Measurements from ENCODE around the gene BHMT.

DNA sequence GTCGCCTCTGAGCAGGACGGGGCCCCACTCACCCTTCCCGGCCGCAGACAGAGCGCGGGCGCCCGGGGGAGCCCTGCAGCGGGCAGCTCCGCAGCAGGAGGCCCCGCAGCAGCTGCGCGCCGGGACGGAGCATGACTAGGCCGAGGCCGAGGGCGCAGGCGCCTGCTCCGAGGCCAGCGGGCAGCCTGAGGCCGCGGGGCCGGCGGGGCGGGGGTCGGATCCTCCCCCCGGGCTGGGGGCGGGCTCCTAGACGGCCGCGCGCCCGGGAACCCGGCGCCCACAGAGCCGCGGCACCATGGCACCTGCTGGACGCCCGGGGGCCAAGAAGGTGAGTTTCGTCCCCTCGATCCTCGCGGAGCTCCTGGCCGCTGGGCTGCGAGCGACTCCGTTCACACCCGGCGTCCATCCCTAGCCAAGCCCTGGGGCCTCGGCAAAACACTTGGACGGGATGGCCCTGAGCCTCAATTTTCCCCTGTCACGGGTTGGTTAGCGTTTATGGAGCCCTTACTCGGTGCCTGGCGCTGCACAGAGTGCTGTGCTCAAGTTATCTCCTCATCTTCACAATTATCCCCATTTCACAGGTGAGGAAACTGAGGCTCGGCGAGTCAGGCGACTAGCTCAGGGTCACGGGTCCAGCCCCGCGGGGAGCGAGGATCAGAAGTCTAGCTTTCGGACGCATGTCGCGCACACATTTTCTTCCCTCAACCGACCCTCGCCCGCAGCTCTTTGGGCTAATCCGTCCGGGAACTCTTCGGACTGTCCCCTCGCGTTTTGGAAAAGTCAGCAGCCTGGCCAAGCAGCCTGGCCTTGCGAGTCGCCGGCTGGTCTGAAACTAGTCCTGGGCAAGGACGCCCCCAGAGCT lies 41.9 kb upstream of the BHMT start, which contains the start of the genes BHMT2 and DMGDH:
- TF ChIP-seq, protein P1, sequence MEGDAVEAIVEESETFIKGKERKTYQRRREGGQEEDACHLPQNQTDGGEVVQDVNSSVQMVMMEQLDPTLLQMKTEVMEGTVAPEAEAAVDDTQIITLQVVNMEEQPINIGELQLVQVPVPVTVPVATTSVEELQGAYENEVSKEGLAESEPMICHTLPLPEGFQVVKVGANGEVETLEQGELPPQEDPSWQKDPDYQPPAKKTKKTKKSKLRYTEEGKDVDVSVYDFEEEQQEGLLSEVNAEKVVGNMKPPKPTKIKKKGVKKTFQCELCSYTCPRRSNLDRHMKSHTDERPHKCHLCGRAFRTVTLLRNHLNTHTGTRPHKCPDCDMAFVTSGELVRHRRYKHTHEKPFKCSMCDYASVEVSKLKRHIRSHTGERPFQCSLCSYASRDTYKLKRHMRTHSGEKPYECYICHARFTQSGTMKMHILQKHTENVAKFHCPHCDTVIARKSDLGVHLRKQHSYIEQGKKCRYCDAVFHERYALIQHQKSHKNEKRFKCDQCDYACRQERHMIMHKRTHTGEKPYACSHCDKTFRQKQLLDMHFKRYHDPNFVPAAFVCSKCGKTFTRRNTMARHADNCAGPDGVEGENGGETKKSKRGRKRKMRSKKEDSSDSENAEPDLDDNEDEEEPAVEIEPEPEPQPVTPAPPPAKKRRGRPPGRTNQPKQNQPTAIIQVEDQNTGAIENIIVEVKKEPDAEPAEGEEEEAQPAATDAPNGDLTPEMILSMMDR (IDR thresholded peaks at IDR 0.05), result no peak
- no peak for TF ChIP-seq POLR2AphosphoS5 (IDR thresholded peaks at IDR 0.05; ENCODE audit: low read depth, low read length)
- TF ChIP-seq TCF7L2 (IDR thresholded peaks at IDR 0.05; ENCODE audit: low read depth, low read length), result no peak
- TF ChIP-seq, protein P2, sequence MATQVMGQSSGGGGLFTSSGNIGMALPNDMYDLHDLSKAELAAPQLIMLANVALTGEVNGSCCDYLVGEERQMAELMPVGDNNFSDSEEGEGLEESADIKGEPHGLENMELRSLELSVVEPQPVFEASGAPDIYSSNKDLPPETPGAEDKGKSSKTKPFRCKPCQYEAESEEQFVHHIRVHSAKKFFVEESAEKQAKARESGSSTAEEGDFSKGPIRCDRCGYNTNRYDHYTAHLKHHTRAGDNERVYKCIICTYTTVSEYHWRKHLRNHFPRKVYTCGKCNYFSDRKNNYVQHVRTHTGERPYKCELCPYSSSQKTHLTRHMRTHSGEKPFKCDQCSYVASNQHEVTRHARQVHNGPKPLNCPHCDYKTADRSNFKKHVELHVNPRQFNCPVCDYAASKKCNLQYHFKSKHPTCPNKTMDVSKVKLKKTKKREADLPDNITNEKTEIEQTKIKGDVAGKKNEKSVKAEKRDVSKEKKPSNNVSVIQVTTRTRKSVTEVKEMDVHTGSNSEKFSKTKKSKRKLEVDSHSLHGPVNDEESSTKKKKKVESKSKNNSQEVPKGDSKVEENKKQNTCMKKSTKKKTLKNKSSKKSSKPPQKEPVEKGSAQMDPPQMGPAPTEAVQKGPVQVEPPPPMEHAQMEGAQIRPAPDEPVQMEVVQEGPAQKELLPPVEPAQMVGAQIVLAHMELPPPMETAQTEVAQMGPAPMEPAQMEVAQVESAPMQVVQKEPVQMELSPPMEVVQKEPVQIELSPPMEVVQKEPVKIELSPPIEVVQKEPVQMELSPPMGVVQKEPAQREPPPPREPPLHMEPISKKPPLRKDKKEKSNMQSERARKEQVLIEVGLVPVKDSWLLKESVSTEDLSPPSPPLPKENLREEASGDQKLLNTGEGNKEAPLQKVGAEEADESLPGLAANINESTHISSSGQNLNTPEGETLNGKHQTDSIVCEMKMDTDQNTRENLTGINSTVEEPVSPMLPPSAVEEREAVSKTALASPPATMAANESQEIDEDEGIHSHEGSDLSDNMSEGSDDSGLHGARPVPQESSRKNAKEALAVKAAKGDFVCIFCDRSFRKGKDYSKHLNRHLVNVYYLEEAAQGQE (IDR thresholded peaks at IDR 0.05; ENCODE audit: insufficient read depth in 1 of 2, low read depth in 2 of 2, low read length in 1 of 2), result no peak

Data from Panc1 (cell line).